Measurements from ENCODE around the gene SH2D3A.

- TF ChIP-seq CTCF (IDR thresholded peaks at IDR 0.05) (no peak), EP300 (IDR thresholded peaks at IDR 0.05) (no peak)
These were observed 27.6 kb upstream of the SH2D3A start for GRCh38 chr19:6794686-6795431.

All from ovary (tissue), 3 donors.